Retinal pigment epithelial cell (primary cell): ENCODE measurements around the gene PCNX2.
"Not testable (repeated sequence)": the region's sequence is repeated elsewhere in the genome, so short reads cannot be mapped to it uniquely, and the experiment has no call there.

Experiments used
- DNase-seq: peaks from one replicate; pipeline ENCODE4 v3.0.0-alpha.2; 2010; ENCODE audit warnings: low read depth
- H3K4me3 ChIP-seq: 2 replicates; pipeline ENCODE4 v1.5.1; 2011; ENCODE audit warnings: mild to moderate bottlenecking, low read length, control low read depth, moderate library complexity
- CTCF ChIP-seq: conservative IDR thresholded peaks from 2 replicates; pipeline ENCODE4 v1.5.1; 2011; ENCODE audit warnings: low read depth, low read length, control low read depth, inconsistent platforms

PCNX2 gene

GRCh38 chr1:233111731-233112130 is 183.8 kb downstream of the PCNX2 start:
- no peak for TF ChIP-seq CTCF
- DNase-seq: no peak

GRCh38 chr1:233109096-233109495 is 186.4 kb downstream of the PCNX2 start:
- no peak for DNase-seq
- H3K4me3 ChIP-seq: no peak overlapping the region
- no peak for TF ChIP-seq CTCF

More at GRCh38 chr1:233111731-233112130, 183.8 kb downstream of the PCNX2 start:
- H3K4me3 ChIP-seq: no peak overlapping the region

GRCh38 chr1:233107716-233108130 is 187.8 kb downstream of the PCNX2 start:
- peak; percentile 37 for DNase-seq
- not testable (repeated sequence) for H3K4me3 ChIP-seq

- DNase-seq: no peak
- TF ChIP-seq CTCF: no peak
Measured at GRCh38 chr1:233107130-233107660, 188.3 kb downstream of the PCNX2 start.

GRCh38 chr1:233105225-233105624 is 190.3 kb downstream of the PCNX2 start:
- no peak for DNase-seq
- no peak overlapping the region for H3K4me3 ChIP-seq
- TF ChIP-seq CTCF: no peak

More at GRCh38 chr1:233107130-233107660, 188.3 kb downstream of the PCNX2 start:
- H3K4me3 ChIP-seq: no peak overlapping the region

- no peak for TF ChIP-seq CTCF
- no peak overlapping the region for H3K4me3 ChIP-seq
- no peak for DNase-seq
Measured at GRCh38 chr1:233102341-233102740, 193.2 kb downstream of the PCNX2 start.

GRCh38 chr1:233097959-233098580 is 197.5 kb downstream of the PCNX2 start:
- H3K4me3 ChIP-seq: no peak overlapping the region
- TF ChIP-seq CTCF: no peak
- DNase-seq: peak; percentile 95
